ENCODE results near the gene PLXNB2. TPM values are rescaled to one million over a fixed set of nuclear protein-coding genes. Genes with fewer than 3 reads are reported as not detected.

Gene PLXNB2
- total RNA-seq, 1 experiment from 2014 or later, result 236 TPM

DNA sequence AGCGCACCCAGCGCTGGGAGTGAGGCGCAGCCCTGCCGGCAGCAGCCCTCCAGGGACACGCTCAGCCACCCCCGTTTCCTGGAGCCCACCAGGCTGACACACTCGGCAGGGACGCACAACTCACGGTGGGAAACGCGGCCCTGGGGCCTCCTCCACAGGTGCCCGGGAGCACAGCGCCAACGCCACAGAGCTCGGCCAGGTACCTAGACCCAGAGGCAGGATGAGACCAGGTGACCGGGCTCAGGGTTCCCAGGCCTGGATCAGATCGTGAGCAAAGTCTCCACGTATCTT lies 80.6 kb downstream of the PLXNB2 start:
- H3K79me2 ChIP-seq (ENCODE audit: insufficient read depth, low read length), result peaks cover 6% of the 10 kb centered on the region; the same call in 1 of the 2 replicates
- no TSS peak for BruUV-seq (replicated peaks)
- H3K4me2 ChIP-seq (ENCODE audit: low read length), result no peak overlapping the region
- POLR2A ChIA-PET, result no interaction called here
- DNase-seq (ENCODE audit: low read depth, low spot score), result no peak
- no peak overlapping the region for H3K27ac ChIP-seq (ENCODE audit: low read depth, low read length)
- no peak for ATAC-seq
- H3K4me3 ChIP-seq (replicated peaks in 1 of 2; ENCODE audit: low read depth in 1 of 2, low read length in 2 of 2), result no peak overlapping the region
- peaks cover 14 to 15% of the 10 kb centered on the region in 2 experiments; a peak in 3 of 4 replicates for H3K36me3 ChIP-seq (ENCODE audit: control insufficient read depth in 1 of 2, insufficient read depth in 2 of 2, low read length in 2 of 2)
- no peaks in the 10 kb centered on the region for H4K20me1 ChIP-seq (ENCODE audit: insufficient read depth)
- intact Hi-C loops (cut with micrococcal nuclease), result no loop called here
- H3K4me1 ChIP-seq (ENCODE audit: control insufficient read depth in 1 of 2, insufficient read depth in 2 of 2, low read length in 2 of 2), result no peaks in the 10 kb centered on the region
- RAD21 ChIA-PET (ENCODE audit: low non-redundant PET in 1 of 2, low total read pairs in 2 of 2, uncharacterized antibody in 2 of 2, unreplicated experiment in 2 of 2), result no interaction called here
- CTCF ChIA-PET, result no interaction called here
- H3K27me3 ChIP-seq (ENCODE audit: insufficient read depth, low read length), result no peaks in the 10 kb centered on the region
- no peak for TF ChIP-seq CBX3 (IDR thresholded peaks at IDR 0.05; ENCODE audit: low read depth)
- TF ChIP-seq RAD21 (IDR thresholded peaks at IDR 0.05; ENCODE audit: low read depth), result no peak
- TF ChIP-seq EGR1 (IDR thresholded peaks at IDR 0.05; ENCODE audit: low read depth), result no peak
- TF ChIP-seq ZNF274 (IDR thresholded peaks at IDR 0.05; ENCODE audit: low read depth, low read length), result no peak
- TF ChIP-seq, protein P1, sequence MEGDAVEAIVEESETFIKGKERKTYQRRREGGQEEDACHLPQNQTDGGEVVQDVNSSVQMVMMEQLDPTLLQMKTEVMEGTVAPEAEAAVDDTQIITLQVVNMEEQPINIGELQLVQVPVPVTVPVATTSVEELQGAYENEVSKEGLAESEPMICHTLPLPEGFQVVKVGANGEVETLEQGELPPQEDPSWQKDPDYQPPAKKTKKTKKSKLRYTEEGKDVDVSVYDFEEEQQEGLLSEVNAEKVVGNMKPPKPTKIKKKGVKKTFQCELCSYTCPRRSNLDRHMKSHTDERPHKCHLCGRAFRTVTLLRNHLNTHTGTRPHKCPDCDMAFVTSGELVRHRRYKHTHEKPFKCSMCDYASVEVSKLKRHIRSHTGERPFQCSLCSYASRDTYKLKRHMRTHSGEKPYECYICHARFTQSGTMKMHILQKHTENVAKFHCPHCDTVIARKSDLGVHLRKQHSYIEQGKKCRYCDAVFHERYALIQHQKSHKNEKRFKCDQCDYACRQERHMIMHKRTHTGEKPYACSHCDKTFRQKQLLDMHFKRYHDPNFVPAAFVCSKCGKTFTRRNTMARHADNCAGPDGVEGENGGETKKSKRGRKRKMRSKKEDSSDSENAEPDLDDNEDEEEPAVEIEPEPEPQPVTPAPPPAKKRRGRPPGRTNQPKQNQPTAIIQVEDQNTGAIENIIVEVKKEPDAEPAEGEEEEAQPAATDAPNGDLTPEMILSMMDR (IDR thresholded peaks at IDR 0.05 in 2 of 3, conservative IDR thresholded peaks at IDR 0.05 in 1 of 3; ENCODE audit: borderline replicate concordance in 1 of 3, insufficient read depth in 1 of 3, low read depth in 2 of 3, low read length in 2 of 3), result no peak
- no peak for TF ChIP-seq TCF7L2 (IDR thresholded peaks at IDR 0.05; ENCODE audit: borderline replicate concordance, extremely low read depth, insufficient read depth, insufficient read length)
- no peak for TF ChIP-seq POLR2A (IDR thresholded peaks at IDR 0.05; ENCODE audit: borderline replicate concordance, extremely low read depth, insufficient read depth, insufficient read length)
- TF ChIP-seq JUND (IDR thresholded peaks at IDR 0.05), result no peak
- TF ChIP-seq SRF (IDR thresholded peaks at IDR 0.05; ENCODE audit: low read depth), result no peak
- TF ChIP-seq ELF1 (IDR thresholded peaks at IDR 0.05; ENCODE audit: borderline replicate concordance, low read depth), result no peak
- no peak for TF ChIP-seq FOSL1 (IDR thresholded peaks at IDR 0.05; ENCODE audit: low read depth)
- TF ChIP-seq, protein P2, sequence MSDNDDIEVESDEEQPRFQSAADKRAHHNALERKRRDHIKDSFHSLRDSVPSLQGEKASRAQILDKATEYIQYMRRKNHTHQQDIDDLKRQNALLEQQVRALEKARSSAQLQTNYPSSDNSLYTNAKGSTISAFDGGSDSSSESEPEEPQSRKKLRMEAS (IDR thresholded peaks at IDR 0.05), result no peak
- TF ChIP-seq YY1 (IDR thresholded peaks at IDR 0.05; ENCODE audit: extremely low read depth, insufficient replicate concordance, low read depth, low read length), result no peak
- no peak for TF ChIP-seq SP1 (IDR thresholded peaks at IDR 0.05; ENCODE audit: low read depth)
- TF ChIP-seq CEBPB (IDR thresholded peaks at IDR 0.05; ENCODE audit: low read depth), result no peak
- TF ChIP-seq SIN3A (IDR thresholded peaks at IDR 0.05; ENCODE audit: low read depth), result no peak
- H3K9ac ChIP-seq (ENCODE audit: low read length), result no peak overlapping the region
- H2AFZ ChIP-seq (ENCODE audit: low read depth, low read length, poor library complexity, severe bottlenecking), result no peak overlapping the region
- no peaks in the 10 kb centered on the region for H3K9me2 ChIP-seq (ENCODE audit: insufficient read depth)
- no peaks in the 10 kb centered on the region for H3K9me3 ChIP-seq (ENCODE audit: control insufficient read depth in 1 of 2, insufficient read depth in 1 of 2, low read depth in 1 of 2, low read length in 2 of 2)
